Measurements from ENCODE around the gene GARIN3.

DNA sequence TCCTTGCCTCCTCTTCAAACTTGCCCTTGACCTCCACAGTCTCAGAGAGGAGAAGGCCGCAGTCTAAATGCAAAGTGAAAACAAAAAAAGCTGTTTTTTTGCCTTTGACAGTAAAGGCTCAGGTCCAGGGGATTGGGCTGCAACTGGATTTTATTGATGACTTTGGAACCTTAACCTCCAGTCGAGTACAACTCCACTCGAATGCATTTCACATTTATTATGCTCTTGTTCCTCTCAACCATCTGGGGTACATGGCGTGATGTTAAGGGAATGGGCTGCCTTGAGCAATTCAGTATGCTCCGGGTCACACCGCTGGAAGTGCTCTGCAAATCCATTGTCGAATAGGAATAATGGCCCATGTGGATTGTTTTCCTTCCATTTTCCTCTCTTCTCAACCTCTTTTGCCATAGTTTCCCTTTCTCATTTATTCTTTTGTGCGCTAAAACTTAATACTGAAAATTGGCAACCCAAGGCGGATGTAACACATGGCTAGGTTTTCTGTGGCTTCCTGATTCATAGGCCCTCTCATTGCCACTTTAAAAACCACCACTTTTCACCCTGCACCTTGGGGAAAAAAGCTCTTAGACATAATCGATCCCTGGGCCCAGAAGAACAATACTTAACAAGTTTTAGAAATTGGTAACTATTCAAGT is 48.9 kb upstream of the GARIN3 start:
- TF ChIP-seq, protein P1, sequence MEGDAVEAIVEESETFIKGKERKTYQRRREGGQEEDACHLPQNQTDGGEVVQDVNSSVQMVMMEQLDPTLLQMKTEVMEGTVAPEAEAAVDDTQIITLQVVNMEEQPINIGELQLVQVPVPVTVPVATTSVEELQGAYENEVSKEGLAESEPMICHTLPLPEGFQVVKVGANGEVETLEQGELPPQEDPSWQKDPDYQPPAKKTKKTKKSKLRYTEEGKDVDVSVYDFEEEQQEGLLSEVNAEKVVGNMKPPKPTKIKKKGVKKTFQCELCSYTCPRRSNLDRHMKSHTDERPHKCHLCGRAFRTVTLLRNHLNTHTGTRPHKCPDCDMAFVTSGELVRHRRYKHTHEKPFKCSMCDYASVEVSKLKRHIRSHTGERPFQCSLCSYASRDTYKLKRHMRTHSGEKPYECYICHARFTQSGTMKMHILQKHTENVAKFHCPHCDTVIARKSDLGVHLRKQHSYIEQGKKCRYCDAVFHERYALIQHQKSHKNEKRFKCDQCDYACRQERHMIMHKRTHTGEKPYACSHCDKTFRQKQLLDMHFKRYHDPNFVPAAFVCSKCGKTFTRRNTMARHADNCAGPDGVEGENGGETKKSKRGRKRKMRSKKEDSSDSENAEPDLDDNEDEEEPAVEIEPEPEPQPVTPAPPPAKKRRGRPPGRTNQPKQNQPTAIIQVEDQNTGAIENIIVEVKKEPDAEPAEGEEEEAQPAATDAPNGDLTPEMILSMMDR (IDR thresholded peaks at IDR 0.05; ENCODE audit: extremely low read depth in 1 of 2, insufficient read depth in 1 of 2, low read depth in 1 of 2, low read length in 2 of 2), result no peak
- TF ChIP-seq MYC (IDR thresholded peaks at IDR 0.05; ENCODE audit: low read depth, low read length), result no peak
- TF ChIP-seq GATA2 (IDR thresholded peaks at IDR 0.05; ENCODE audit: insufficient read depth, insufficient read length, low read depth, low read length), result no peak
- no peak for TF ChIP-seq POLR2A (IDR thresholded peaks at IDR 0.05; ENCODE audit: low read depth, low read length)
- TF ChIP-seq EZH2 (IDR thresholded peaks at IDR 0.05; ENCODE audit: borderline replicate concordance, low read depth, low read length, severe bottlenecking), result no peak
- no peak for TF ChIP-seq POLR2AphosphoS5 (IDR thresholded peaks at IDR 0.05; ENCODE audit: insufficient read depth, low read depth, low read length)
- TF ChIP-seq, protein P2, sequence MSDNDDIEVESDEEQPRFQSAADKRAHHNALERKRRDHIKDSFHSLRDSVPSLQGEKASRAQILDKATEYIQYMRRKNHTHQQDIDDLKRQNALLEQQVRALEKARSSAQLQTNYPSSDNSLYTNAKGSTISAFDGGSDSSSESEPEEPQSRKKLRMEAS (IDR thresholded peaks at IDR 0.05; ENCODE audit: insufficient read depth, insufficient read length), result no peak
- TF ChIP-seq FOS (IDR thresholded peaks at IDR 0.05; ENCODE audit: borderline replicate concordance, insufficient read depth, low read length), result no peak
- no peak for TF ChIP-seq JUN (IDR thresholded peaks at IDR 0.05; ENCODE audit: borderline replicate concordance, insufficient read depth, insufficient read length, low read depth)
